Metanephros (tissue), 2 donors: ENCODE measurements around the gene DNM3. TPM values are rescaled to one million over a fixed set of nuclear protein-coding genes. Genes with fewer than 3 reads are reported as not detected.
A peak's percentile ranks its signal among the peaks of the same experiment; 100 is the strongest.

ENCODE experiments used
- small RNA-seq: library from RNA; depleted of rRNA; stranded (forward); fragments of <200 nt; gene quantifications from one replicate; pipeline ENCODE3, GENCODE V24; 2014; ENCODE audit warnings: low replicate concordance
- total RNA-seq: library from RNA; depleted of rRNA; stranded (reverse); fragments of >200 nt; gene quantifications from one replicate; pipeline ENCODE4 v1.2.3, GENCODE V29; 2014

DNM3 gene
- total RNA-seq, result 7.6 TPM

DNA sequence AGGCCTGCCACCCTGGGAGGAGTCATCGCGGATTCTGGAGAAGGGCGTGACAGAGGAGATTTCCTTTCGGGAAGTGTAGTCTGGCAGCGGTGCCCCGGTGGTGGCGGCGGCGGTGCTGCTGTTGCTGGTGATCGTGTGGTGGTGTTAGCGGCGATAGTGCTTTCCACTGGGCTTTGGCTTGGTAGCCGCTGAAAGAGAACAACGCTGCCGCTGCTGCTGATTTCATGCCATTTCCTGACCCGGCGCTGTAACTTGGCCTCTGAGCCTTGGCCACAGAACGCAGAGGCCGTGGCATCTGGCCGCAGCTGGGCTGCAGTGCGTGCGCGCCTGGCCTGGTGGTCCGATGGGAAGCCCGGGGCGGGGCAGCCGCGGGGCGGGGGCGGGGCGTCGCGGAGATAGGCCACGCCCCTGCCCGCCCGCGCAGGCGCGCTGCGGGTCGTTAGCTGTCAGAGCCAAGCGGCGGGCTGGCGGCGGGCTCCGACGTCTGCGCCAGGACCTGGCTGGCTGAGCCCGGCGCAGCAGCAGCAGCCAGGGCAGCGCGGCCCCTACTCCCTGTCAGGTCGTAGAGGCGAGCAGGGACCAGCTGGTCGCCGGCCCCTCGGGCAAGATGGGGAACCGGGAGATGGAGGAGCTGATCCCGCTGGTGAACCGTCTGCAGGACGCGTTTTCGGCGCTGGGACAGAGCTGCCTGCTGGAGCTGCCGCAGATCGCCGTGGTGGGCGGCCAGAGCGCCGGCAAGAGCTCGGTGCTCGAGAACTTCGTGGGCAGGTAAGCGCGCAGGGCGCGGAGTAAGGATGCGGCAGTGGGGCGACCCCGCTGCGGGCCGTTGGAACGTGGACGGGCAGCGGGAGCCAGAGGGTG lies at the start of gene DNM3:
TSS of gene DNM3 (plus strand) at position 449 of the 861 bp plus-strand sequence. CDS start at position 608, 159 bp downstream.

DNA sequence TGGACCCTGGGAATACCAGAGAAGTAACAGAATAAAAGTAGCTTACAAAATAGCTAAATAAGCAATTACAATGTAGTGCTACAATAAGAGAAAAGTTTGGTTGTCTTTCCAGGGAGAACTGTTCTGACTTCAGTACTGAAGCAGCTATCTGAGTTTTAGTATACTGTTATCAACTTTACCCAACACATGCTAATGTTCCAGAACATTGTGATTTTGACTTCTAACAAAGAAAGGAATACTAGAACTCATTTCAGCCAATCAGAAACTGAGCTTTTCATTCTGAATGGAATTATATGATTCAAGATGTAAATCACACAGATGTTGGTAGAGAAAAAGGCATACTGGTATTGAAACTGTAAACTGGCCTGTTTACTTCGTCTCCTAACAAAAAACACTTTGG lies 579.1 kb downstream of the DNM3 start, which contains the start of gene C1orf105:
TSS of gene C1orf105 (plus strand) at position 301 of the 400 bp plus-strand sequence. CDS start 201 bp downstream, outside the sequence.

DNA sequence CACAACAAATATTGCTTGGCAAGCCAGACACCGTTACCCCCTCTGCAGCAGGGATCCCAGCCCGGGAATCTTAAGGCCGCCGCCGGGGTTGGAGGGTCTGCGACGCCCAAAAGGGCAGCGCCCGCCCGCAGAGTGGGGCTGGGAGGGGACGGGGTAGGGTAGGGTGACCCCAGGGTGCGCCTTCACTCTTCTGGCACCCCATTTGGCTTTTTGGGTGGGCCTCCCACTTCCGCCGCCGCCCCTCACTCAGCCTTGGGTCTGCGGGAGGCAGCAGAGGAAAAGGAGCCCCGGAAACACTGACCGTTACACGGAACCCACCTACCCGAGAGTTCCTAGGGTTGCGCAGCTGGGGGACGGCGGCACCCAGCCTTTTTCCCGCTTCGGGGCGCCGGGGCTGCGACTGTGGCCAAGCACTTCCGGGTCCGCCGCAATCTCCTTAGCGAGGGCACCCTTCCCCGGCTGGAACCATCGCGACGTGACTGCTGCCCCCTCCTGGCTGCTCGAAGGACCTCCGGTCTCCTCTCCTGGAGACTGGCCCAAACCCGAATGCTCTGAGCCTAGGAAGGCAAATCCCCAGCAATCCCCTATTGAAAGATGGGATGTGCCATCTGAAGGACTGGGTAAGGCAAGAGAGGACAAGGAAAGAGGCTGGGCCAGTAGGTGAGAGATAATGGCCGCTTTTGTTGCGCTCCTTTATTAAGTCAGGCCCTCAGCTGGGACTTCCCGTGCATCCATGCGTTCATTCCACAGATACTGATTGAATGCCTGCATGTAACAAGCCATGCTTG lies 602.6 kb downstream of the DNM3 start, which contains the start of gene PIGC:
TSS of gene PIGC (minus strand) at position 404 of the 788 bp plus-strand sequence. CDS start 1,447 bp downstream, outside the sequence.

Small RNAs within 50 kb of the gene (small RNA-seq; reads per million reads assigned to genes)
- gene MIR199A2 (3.2 reads per million, percentile 92 among the genes with 10 or more reads in this experiment), gene RNU6-157P (not detected)

Other genes with a start within 250 kb of the DNM3 start
- 0.53 TPM for gene MYOCOS, start 219.3 kb upstream of the DNM3 start, total RNA-seq
- 0.82 TPM for gene MYOC, start 188.8 kb upstream of the DNM3 start, total RNA-seq
- 12.3 TPM for gene VAMP4, start 99.4 kb upstream of the DNM3 start, total RNA-seq
- gene METTL13, start 59.8 kb upstream of the DNM3 start, total RNA-seq, result 27.1 TPM